DMS153 treated with DMSO at 0.1 percent for 48 hours (cell line): ENCODE results near the gene CAPN13.

Source experiments
- DNase-seq: peaks from one replicate; lab custom pipeline; 2025; ENCODE audit not compliant: unreplicated experiment; lab: John Stamatoyannopoulos, UW

Gene CAPN13

DNA sequence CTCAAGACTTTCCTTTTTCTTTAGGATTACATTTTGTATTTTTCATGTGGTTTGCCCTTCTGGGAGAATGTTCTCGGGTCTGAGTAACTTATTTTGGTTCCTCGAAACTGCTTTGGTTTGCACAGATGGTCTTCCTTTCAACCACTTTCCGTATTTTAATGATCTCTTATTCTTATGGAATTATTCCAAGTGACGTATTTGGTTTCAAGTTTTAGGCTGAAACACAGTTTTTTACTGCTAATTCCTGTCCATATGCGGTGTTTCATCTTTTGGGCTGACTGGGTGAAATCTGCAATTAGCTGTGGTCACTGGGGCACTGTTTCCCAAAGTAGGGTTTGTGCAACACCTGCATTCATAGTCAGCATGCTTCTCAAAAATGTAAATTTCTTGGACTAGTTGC is 122.7 kb downstream of the CAPN13 start:
- no peak for DNase-seq

GRCh38 chr2:30684026-30684425 is 123.2 kb downstream of the CAPN13 start:
- DNase-seq, result no peak

DNA sequence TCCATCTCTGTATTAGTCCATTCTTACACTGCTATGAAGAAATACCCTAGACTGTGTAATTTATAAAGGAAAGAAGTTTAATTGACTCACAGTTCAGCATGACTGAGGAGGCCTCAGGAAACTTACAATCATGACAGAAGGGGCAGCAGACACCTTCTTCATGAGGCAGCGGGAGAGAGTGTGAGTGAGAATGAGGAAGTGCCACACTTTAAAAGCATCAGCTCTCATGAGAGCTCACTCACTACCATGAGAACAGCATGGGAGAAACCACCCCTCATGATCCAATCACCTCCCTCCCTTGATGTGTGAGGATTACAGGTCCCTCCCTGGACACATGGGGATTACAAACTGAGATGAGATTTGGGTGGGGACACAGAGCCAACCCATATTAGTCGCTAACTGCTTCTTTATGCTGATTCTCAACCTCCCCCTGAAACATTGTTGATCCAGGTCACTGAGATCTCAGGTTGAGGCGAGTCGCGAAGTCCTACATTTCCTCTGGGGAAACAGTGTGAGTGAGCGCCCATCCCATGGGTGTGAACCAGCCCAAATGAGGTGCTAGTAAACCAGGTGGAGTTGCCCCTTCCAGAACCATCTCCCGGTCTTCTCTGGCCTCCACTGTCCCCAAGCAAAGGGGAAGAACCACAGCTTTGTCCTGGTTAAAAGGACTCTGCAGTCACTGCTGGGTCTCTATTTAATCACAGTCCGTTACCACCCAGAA is 123.8 kb downstream of the CAPN13 start:
- no peak for DNase-seq

DNA sequence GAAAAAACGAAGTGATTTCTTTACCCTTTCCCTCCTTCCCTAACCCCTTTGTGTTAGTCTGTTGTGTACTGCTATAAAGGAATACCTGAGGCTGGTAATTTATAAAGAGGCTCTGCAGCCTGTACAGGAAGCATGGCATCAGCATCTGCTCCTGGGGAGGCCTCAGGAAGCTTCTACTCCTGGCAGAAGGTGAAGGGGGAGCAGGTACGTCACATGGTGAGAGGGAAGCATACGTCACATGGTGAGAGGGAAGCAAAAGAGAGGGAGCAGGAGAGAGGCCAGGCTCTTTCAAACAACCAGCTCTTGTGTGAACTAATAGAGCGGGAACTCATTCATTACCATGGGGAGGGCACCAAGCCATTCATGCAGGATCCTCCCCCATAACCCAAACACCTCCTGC is 126.2 kb downstream of the CAPN13 start:
- no peak for DNase-seq

DNA sequence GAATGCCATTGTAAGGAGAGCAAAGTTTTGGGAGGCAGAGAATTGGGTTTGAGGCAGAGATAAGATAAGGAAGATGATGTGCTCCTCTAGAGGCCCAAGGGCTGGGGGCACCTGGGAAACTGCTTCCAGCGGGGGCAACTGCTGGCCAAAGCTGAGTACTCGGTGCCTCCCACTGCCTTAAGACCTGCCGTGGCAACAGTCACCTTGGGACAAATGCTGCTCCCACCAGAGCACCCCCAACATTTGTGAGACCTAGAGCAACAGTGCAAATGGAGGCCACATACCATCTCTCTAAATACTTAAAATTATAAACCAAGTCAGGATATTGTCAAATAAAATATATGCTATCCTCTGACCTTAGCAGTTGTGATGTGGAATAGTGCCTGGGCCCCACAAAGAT is 127.1 kb downstream of the CAPN13 start:
- no peak for DNase-seq

GRCh38 chr2:30679426-30680088 is 127.7 kb downstream of the CAPN13 start:
- DNase-seq, result no peak

DNA sequence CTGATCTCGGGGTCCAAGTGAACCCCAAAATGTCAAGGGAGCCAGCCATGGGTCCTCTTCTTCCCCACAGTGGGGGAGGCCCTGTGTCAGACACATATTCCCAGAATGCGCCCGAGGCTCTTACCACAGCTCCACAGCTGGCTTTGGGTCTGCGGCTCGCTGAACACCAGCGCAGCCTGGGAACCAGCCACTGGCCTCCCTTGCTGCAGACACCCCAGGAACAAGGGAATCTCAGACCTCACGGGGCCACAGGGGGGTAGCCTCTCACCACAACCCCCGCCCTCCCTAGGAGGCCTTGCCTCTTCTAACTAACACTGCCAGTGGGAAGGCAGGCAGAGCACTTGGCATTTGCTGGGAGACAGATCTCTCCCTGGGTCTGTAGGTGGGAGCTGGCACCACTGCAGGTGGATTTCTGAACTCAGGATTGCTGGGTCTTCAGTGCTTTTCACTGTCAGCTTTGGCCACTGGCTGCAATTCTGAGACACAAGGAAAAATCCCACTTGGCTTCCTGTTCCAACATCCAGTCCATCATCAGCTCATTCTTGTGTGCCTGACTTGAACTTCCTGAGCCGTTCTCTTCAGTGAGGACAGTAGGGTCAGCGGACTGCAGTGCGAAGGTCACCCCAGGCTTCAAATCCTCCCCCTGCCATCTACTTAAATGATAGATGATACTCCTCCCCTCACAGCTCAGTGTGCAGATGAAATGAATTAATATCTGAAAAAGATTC is 128.7 kb downstream of the CAPN13 start:
- no peak for DNase-seq

DNA sequence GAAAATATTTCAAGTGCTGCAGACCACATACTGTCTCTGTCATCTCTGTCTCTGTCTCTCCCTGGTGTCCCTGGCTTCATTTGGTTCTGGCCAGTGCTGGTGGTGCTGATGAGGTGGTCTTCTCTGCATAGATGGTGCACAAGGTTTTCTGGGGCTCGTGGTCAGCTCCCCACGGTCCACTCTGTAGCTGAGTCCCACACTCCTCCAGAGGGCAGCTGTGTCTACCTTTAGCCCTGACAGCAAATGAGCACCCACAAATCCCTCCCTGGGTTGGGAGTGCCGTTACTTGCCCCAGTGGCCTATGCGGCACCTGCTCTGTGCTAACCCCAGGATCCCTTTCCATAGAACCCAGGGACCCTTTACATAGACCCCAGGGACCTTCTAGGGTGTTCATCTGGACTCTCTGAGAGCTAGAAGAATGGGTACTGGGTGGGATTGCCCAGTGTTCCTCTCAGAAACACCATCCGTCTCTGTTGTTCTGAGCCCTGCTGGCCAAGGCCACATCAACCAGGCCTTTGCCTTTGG is 129.3 kb downstream of the CAPN13 start:
- DNase-seq, result no peak

- DNase-seq, result no peak
Observed at GRCh38 chr2:30677231-30677630, 130.0 kb downstream of the CAPN13 start.

- no peak for DNase-seq
Observed at GRCh38 chr2:30675758-30676157, 131.5 kb downstream of the CAPN13 start.

- DNase-seq, result no peak
Observed at GRCh38 chr2:30673127-30673526, 134.1 kb downstream of the CAPN13 start.
